SH-SY5Y (cell line): ENCODE results near the gene CERS1.

Experiments
- GATA2 ChIP-seq: IDR thresholded peaks from 2 replicates; pipeline ENCODE4 v1.6.1; 2011; ENCODE audit warnings: mild to moderate bottlenecking, low read depth, low read length
- GATA3 ChIP-seq: IDR thresholded peaks from 2 replicates; pipeline ENCODE4 v1.6.1; 2011; ENCODE audit warnings: low read depth, mild to moderate bottlenecking, low read length, moderate library complexity

- TF ChIP-seq GATA2 (no peak), GATA3 (no peak)
Measured at GRCh38 chr19:18831524-18832305, 64.2 kb downstream of the CERS1 start, which contains the start of gene UPF1.
